ENCODE results near the gene CHST9.
"Not testable (repeated sequence)": the region's sequence is repeated elsewhere in the genome, so short reads cannot be mapped to it uniquely, and the experiment has no call there.

Gene CHST9

DNA sequence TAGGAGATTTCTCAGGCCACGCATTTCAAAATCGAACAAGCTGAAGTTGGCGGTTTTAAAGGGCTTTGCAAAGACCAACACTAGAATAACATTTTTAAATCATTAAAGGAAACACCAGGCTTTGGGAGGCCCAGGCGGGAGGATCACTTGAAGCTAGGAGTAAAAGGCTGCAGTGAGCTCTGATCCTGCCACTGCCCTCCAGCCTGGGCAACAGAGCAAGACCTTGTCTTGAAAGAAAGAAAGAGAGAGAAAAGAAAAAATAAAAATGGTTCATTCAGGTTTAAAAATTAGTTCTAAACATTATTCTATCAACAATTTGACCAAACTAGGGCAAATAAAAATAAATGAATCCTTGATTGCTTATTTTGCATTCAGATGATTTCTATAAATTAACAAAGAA is 789 bp upstream of the CHST9 start:
- Mint-ChIP-seq H3K27ac (no peak overlapping the region), H3K4me1 (no peaks in the 10 kb centered on the region), H3K27me3 (peaks cover 31% of the 10 kb centered on the region), H3K36me3 (no peaks in the 10 kb centered on the region), H3K9me3 (no peaks in the 10 kb centered on the region), H3K4me3 (no peak overlapping the region)
- no peak for ATAC-seq

DNA sequence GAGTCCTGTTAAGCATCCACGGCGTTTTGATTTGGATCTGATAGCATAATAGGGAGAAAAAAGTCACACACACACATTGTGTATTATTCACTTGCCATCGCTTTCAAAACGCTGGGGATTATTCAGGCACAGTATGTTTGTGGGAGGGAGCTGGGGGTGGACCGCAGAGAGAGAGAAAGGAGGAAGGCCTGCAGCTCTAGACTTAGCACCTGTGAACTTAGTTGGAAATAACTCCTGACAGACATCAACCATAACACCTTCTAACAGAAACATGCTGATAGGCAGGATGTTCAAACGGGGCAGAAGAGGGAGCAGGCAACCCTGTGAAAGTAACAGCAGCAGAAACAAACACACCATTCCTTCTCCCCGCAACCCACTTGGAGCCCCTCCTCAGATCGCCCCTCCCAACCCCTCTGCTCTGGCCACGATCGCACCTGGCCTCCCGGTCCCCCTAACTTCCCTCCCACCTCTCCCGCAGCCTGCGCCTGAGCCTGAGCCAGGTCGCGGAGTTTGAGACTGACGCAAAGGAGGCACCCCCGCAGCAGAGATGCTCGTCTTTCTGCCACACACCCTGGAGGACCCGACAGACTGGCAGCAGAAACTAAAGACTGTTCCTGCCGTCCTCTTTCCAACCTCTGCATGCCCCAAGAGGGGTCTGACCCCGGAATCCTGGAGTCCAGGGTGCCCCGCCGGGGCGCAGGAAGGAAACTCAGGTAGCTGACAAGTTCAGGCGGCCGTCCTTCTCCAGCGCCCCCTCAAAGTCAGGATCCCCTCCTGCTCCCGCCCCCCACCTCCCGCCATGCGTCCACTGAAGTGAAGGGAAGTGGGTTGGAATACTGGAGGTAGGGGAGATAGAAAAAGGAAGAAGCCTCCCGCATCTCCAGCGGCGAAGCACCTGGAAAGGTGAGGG is 738 bp downstream of the CHST9 start:
- Mint-ChIP-seq H3K27me3 (peaks cover 31% of the 10 kb centered on the region), H3K27ac (no peak overlapping the region), H3K4me1 (no peaks in the 10 kb centered on the region), H3K4me3 (no peak overlapping the region), H3K36me3 (no peaks in the 10 kb centered on the region), H3K9me3 (no peaks in the 10 kb centered on the region)
- no peak for ATAC-seq

DNA sequence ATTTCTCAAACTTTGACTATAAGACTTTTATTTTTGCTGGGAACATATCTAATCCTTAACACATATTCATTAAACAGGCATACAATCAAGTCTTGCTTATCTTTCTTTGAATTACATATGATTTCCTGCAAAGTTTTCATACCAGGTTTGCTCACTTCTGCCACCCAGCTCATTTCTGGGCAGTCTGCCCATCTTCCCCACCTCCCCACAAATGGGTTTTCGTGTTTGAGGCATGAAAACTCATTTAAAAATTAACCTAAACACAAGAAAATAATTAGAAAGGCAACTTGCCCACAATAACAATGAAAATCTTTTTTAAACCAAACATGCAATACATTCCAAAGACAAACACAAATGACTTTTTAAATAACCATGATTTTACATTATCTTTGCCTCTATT is 3.4 kb downstream of the CHST9 start:
- no peak for ATAC-seq
- Mint-ChIP-seq H3K4me1 (no peaks in the 10 kb centered on the region), H3K27ac (no peak overlapping the region), H3K4me3 (no peak overlapping the region), H3K27me3 (peaks cover 31% of the 10 kb centered on the region), H3K36me3 (no peaks in the 10 kb centered on the region), H3K9me3 (no peaks in the 10 kb centered on the region)

DNA sequence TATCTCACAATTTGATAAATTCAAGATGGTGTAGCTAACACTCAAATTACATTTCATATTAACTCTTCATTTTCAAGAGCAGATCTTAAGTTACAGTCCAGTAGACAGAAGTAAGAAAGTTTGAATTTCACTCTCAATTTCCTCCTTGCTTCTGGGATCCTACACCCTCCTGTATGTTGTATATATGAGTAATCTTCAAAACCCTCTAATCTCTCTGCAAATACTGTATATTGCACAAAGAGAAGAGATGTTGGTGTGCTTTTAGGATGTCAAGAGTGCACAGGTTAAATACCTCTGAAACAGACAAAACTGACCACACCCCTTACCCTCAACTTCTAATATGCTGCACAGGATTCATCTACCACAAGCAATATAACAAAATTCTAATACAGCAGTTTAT is 6.7 kb downstream of the CHST9 start:
- no peak overlapping the region for H3K27ac Mint-ChIP-seq
- H3K36me3 Mint-ChIP-seq, result no peaks in the 10 kb centered on the region
- no peaks in the 10 kb centered on the region for H3K9me3 Mint-ChIP-seq
- no peak for ATAC-seq
- H3K27me3 Mint-ChIP-seq, result peaks cover 7% of the 10 kb centered on the region
- no peak overlapping the region for H3K4me3 Mint-ChIP-seq
- no peaks in the 10 kb centered on the region for H3K4me1 Mint-ChIP-seq

DNA sequence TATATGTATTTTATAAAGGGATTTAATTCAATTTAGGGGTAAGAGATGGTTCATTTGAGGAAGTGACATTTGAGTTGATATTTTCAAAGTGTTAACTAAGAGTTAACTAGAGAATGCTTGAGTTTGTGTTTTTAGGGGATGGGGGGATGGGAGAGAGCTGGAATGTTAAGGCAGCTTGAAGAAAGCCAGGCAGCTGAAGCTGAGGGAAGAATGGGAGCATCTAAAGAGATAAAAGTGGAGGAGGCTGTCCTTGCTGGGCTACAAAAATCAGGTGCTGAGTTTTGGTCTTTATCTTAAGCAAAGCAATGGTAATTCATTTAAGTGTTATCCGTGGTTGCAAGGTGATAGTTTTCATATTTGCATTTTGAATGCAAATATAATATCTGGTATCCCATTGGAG is 9.2 kb downstream of the CHST9 start:
- Mint-ChIP-seq H3K27me3 (no peaks in the 10 kb centered on the region), H3K27ac (no peak overlapping the region), H3K36me3 (no peaks in the 10 kb centered on the region), H3K4me3 (no peak overlapping the region), H3K9me3 (no peaks in the 10 kb centered on the region), H3K4me1 (no peaks in the 10 kb centered on the region)
- no peak for ATAC-seq

DNA sequence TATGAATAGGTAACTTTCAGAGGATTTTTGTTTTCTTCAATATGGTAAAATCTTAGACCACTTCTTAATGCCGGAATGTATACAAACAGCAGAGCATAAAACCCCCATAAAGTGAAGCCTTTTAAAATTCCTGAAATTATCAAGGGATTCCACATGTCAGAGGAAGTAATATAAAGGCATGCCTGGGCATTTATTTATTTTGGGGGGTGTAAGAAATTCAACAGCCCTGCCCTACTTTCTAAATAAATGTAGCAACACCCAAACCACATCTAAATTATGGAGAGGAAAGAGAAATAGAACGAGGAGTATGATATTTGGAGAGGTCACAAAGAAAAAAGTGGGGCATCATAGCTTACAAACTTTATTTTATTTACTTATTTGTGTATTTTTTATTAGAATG is 9.9 kb downstream of the CHST9 start:
- Mint-ChIP-seq H3K36me3 (no peaks in the 10 kb centered on the region), H3K9me3 (no peaks in the 10 kb centered on the region), H3K27ac (no peak overlapping the region), H3K4me3 (no peak overlapping the region), H3K4me1 (no peaks in the 10 kb centered on the region), H3K27me3 (no peaks in the 10 kb centered on the region)
- no peak for ATAC-seq

DNA sequence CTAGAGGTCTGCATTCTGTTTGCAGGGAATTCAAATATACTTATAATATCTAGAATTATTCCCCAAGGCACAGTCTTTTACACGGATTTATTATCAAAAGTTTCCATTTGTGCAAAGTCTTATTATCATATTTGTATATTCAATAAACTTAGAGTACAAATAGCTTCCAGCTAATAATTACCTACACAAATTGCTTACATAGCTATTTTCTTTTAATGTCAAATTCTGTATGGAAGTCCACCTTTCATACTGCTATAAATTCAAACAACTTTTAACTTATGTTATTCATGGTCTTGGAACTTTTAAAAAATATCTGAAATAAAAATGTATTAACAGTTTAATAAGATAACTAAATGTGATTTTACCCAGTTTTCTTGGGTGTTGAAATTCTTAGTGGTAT is 13.1 kb downstream of the CHST9 start:
- H3K36me3 Mint-ChIP-seq, result no peaks in the 10 kb centered on the region
- H3K4me3 Mint-ChIP-seq, result no peak overlapping the region
- no peaks in the 10 kb centered on the region for H3K4me1 Mint-ChIP-seq
- H3K9me3 Mint-ChIP-seq, result peaks cover 6% of the 10 kb centered on the region
- ATAC-seq, result no peak
- H3K27ac Mint-ChIP-seq, result no peak overlapping the region
- H3K27me3 Mint-ChIP-seq, result no peaks in the 10 kb centered on the region

DNA sequence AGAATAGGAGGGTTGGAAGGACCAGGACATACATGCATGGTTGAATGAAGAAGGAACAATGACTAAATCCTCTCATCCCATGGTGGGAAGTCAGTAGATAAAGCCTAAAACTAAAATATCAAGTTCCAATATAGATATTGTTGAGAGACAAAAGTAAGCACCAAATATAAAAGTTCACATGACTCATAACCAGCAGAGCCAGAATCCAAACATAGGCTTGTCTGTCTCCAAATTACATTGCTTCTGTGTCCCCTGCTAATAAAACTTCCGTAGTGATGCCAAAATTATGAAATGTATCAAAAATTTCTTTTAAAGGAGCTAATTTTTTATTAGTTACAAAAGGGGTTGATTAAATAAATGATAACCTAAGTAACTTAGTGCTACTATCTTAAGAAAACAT is 19.7 kb downstream of the CHST9 start:
- no peak overlapping the region for H3K27ac Mint-ChIP-seq
- H3K4me3 Mint-ChIP-seq, result no peak overlapping the region
- no peaks in the 10 kb centered on the region for H3K4me1 Mint-ChIP-seq
- H3K9me3 Mint-ChIP-seq, result peaks cover 6% of the 10 kb centered on the region
- ATAC-seq, result no peak
- no peaks in the 10 kb centered on the region for H3K27me3 Mint-ChIP-seq
- no peaks in the 10 kb centered on the region for H3K36me3 Mint-ChIP-seq

DNA sequence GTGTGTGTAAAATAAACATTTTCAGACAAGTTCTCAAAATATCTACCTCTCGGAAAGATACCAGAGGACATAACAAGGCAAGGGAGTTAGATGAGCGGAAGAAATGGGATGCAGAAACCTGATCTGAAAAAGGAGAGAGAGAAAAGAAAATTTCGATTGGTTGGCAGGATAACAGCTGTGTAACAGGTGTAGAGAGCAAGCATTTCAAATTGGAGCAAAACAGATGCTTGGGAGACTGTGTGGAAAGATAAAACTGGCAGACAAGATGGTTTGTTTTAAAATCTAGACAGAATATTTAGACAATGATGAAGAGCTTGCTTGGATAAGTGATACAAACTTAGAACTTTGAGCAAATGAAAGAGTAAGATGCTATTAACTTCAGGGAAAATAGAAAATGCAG is 20.2 kb downstream of the CHST9 start:
- Mint-ChIP-seq H3K9me3 (peaks cover 6% of the 10 kb centered on the region), H3K4me1 (no peaks in the 10 kb centered on the region), H3K36me3 (no peaks in the 10 kb centered on the region), H3K27me3 (no peaks in the 10 kb centered on the region), H3K4me3 (no peak overlapping the region), H3K27ac (no peak overlapping the region)
- ATAC-seq, result no peak

DNA sequence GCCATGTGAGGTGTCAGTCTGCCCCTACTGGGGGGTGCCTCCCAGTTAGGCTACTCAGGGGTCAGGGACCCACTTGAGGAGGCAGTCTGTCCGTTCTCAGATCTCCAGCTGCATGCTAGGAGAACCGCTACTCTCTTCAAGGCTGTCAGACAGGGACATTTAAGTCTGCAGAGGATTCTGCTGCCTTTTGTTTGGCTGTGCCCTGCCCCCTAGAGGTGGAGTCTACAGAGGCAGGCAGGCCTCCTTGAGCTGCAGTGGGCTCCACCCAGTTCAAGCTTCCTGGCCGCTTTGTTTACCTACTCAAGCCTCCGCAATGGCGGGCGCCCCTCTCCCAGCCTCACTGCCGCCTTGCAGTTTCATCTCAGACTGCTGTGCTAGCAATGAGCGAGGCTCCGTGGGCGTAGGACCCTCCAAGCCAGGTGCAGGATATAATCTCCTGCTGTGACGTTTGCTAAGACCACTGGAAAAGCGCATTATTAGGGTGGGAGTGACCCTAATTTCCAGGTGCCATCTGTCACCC is 21.9 kb downstream of the CHST9 start:
- not testable (repeated sequence) for H3K9me3 Mint-ChIP-seq, H3K4me3 Mint-ChIP-seq, ATAC-seq, H3K27me3 Mint-ChIP-seq, H3K36me3 Mint-ChIP-seq, H3K27ac Mint-ChIP-seq, H3K4me1 Mint-ChIP-seq

DNA sequence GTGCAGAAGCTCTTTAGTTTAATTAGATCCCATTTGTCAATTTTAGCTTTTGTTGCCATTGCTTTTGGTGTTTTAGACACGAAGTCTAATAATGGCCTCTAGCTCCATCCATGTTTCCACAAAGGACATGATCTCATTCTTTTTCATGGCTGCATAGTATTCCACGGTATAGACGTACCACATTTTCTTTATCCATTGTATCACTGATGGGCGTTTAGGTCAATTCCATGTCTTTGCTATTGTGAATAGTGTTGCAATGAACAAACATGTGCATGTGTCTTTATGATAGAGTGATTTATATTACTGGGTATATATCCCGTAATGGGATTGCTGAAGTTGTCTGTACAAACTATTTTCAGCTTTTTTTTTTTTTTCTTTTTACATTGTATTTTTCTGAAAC is 35.9 kb downstream of the CHST9 start:
- not testable (repeated sequence) for H3K4me3 Mint-ChIP-seq, H3K4me1 Mint-ChIP-seq, H3K27me3 Mint-ChIP-seq, H3K36me3 Mint-ChIP-seq, ATAC-seq, H3K27ac Mint-ChIP-seq
- peaks cover 10% of the 10 kb centered on the region for H3K9me3 Mint-ChIP-seq

DNA sequence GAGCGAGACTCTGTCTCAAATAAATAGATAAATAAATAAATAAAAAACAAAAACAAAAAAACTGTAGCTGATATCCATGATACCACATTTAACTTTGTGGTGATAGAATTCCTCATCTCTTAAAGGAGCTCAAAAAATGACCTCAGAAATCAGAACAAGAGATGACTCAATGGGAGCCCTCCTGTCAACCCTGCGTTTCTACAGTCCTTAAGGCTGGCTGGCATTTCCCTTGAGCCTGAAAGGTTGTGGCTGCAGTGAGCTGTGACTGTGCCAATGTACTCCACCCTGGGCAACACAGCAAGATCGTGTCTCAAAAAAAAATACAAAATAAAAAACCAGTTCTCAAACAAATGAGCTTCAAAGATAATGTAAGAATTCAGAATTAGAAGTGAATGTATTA is 40.4 kb downstream of the CHST9 start:
- H3K27me3 Mint-ChIP-seq, result no peaks in the 10 kb centered on the region
- H3K4me1 Mint-ChIP-seq, result no peaks in the 10 kb centered on the region
- H3K27ac Mint-ChIP-seq, result no peak overlapping the region
- H3K4me3 Mint-ChIP-seq, result no peak overlapping the region
- no peaks in the 10 kb centered on the region for H3K36me3 Mint-ChIP-seq
- peaks cover 6% of the 10 kb centered on the region for H3K9me3 Mint-ChIP-seq
- no peak for ATAC-seq

DNA sequence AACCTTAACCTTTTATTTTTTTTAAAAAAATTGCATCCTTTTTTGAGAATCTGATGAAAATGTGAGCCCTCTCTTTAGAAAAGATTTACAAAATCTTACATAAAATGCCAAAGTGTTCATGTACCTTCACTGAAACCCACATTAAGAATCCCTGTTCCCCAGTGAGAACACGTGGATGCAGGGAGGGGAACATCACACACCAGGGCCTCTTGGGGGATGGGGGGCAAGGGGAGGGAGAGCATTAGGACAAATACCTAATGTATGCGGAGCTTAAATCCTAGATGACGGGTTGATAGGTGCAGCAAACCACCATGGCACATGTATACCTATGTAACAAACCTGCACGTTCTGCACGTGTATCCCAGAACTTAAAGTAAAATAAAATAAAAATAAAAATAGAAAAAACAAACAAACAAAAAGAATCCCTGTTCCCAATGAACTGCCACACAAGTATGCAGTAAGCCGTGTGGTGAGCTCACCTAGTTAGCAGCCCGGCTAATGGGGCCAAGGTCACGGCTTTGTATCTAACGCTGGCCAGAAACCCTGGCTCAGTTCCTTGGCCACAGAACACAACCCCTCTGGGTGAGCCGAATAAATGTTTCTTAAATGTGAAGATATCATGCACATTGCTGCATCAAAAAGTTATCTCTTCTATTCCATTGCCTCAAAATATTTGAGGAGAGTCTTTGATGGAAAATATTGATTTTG is 41.4 kb downstream of the CHST9 start:
- Mint-ChIP-seq H3K27ac (no peak overlapping the region), H3K4me3 (no peak overlapping the region), H3K36me3 (no peaks in the 10 kb centered on the region), H3K27me3 (no peaks in the 10 kb centered on the region), H3K4me1 (no peaks in the 10 kb centered on the region), H3K9me3 (peaks cover 3% of the 10 kb centered on the region)
- no peak for ATAC-seq

DNA sequence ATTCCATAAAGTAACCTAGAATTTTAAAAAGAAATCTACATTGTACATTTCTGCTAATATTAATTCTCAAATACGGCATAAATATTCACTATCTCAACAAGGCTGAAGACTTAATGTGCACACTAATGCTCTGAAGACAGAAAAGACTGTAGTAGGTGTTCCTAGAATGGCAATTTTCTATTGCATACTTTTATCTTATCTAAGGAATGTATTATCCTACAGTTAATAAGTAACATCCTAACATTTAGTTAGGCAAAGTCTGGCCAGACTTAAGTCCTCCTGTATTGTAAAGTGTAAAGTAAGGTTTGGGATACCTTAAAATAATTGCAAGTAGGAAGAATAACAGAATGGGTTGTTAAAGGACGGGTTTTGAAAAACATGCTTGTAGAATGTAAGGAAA is 42.2 kb downstream of the CHST9 start:
- H3K36me3 Mint-ChIP-seq, result no peaks in the 10 kb centered on the region
- H3K4me1 Mint-ChIP-seq, result no peaks in the 10 kb centered on the region
- H3K4me3 Mint-ChIP-seq, result no peak overlapping the region
- H3K27me3 Mint-ChIP-seq, result no peaks in the 10 kb centered on the region
- no peak overlapping the region for H3K27ac Mint-ChIP-seq
- no peak for ATAC-seq
- peaks cover 3% of the 10 kb centered on the region for H3K9me3 Mint-ChIP-seq

DNA sequence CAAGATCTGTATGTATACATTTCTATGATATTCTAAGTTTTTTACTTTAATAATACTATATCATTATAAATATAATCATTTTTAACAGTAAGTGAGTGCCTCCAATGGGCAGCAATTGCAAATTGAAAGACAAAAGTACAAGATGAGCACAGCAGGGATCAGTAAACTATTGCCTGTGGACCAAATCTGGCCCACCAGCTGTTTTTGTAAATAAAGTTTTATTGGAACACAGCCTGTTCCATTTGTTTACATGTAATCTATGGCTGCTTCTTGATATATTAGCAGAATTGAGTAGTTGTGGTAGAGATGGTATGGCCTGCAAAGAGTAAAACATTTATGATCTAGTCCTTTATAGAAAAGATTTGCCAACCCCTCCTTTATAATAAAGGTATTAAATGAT is 43.2 kb downstream of the CHST9 start:
- ATAC-seq, result no peak
- H3K27ac Mint-ChIP-seq, result no peak overlapping the region
- H3K36me3 Mint-ChIP-seq, result no peaks in the 10 kb centered on the region
- no peaks in the 10 kb centered on the region for H3K27me3 Mint-ChIP-seq
- H3K9me3 Mint-ChIP-seq, result no peaks in the 10 kb centered on the region
- H3K4me3 Mint-ChIP-seq, result no peak overlapping the region
- H3K4me1 Mint-ChIP-seq, result no peaks in the 10 kb centered on the region

DNA sequence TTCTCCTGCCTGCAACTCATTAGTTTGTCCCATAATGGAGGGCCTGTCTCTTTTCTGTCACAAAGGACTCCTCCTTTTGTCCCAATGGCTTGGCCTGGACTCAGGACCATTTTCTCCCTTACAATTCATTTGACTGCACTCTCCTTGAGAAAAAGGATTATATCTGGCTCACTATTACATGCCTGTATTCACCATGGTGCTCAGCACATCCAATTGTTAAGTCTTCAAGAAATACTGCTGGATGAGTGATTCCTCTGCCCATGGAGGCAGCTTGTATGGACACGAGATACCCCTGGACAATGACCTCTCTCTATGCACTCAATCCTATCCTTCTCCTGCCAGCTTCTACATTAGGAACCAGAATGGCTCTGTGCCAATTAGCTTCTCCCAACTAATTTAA is 47.0 kb downstream of the CHST9 start:
- ATAC-seq, result no peak
- Mint-ChIP-seq H3K27me3 (no peaks in the 10 kb centered on the region), H3K4me3 (no peak overlapping the region), H3K9me3 (no peaks in the 10 kb centered on the region), H3K4me1 (no peaks in the 10 kb centered on the region), H3K36me3 (no peaks in the 10 kb centered on the region), H3K27ac (no peak overlapping the region)

Data from stimulated activated memory B cell treated with anti-CD40 and anti-IgM and Interleukin-4, amounts not matched to agents 10 μg/mL and 1 μg/mL and 100 μg/mL, for 72 hours (primary cell).